CD4-positive, alpha-beta T cell (primary cell): Measurements from ENCODE around the gene FMNL2. TPM values are rescaled to one million over a fixed set of nuclear protein-coding genes. Genes with fewer than 3 reads are reported as not detected.

Experiments
- ATAC-seq: fragments of 200-7000 bp; cut with Tn5 transposase; one replicate; pipeline ENCODE4 v1.10.0; 2022; ENCODE audit warnings: mild to moderate bottlenecking; ENCODE audit not compliant: poor library complexity
- CTCF ChIA-PET: fragments of 350-600 bp; sonication (Branson Sonifier 250); formaldehyde crosslinking; loops from one replicate; lab custom pipeline; 2021; ENCODE audit warnings: antibody characterized with exemption, inconsistent platforms; lab: Charles Lee
- POLR2A ChIA-PET: fragments of 350-600 bp; sonication (Branson Sonifier 250); formaldehyde crosslinking; loops from one replicate; lab custom pipeline; 2021; ENCODE audit warnings: antibody characterized with exemption, inconsistent platforms; lab: Charles Lee
- DNase-seq, 14 experiments: peaks; one replicate each; pipeline ENCODE4 v3.0.0-alpha.2; 2013 to 2020; ENCODE audit warnings: mixed read lengths in 2 of 14
- H3K27ac ChIP-seq, 2 donors: one replicate each; pipeline versions ENCODE4 v1.5.1 to v1.7.0; 2013; ENCODE audit warnings: low read length in 2 of 2, low read depth in 1 of 2, mild to moderate bottlenecking in 1 of 2
- H3K27me3 ChIP-seq, 2 experiments: 1 replicate in 1 of 2; 2 replicates in 1 of 2; pipeline versions ENCODE4 v1.6.1 to v1.7.0; 2013; ENCODE audit warnings: low read length in 2 of 2, control low read depth in 1 of 2, mild to moderate bottlenecking in 1 of 2, moderate library complexity in 1 of 2; ENCODE audit not compliant: insufficient read depth in 2 of 2, control insufficient read depth in 1 of 2
- H3K36me3 ChIP-seq: one replicate; pipeline ENCODE4 v1.6.1; 2013; ENCODE audit warnings: low read length, control low read depth; ENCODE audit not compliant: insufficient read depth
- H3K4me1 ChIP-seq: one replicate; pipeline ENCODE4 v1.6.1; 2013; ENCODE audit warnings: low read length, control low read depth; ENCODE audit not compliant: insufficient read depth
- H3K4me3 ChIP-seq: one replicate; pipeline ENCODE4 v1.5.1; 2013; ENCODE audit warnings: mild to moderate bottlenecking, low read length, moderate library complexity
- H3K9me3 ChIP-seq, 2 experiments: 1 replicate in 1 of 2; 2 replicates in 1 of 2; pipeline versions ENCODE4 v1.6.1 to v1.7.0; 2013; ENCODE audit warnings: low read length in 2 of 2, mild to moderate bottlenecking in 2 of 2, control low read depth in 1 of 2, moderate library complexity in 1 of 2; ENCODE audit not compliant: control insufficient read depth in 1 of 2, insufficient read depth in 1 of 2
- H3K27ac Mint-ChIP-seq: one replicate; pipeline ENCODE4 v1.8.0; 2020; ENCODE audit warnings: mixed read lengths
- H3K27me3 Mint-ChIP-seq: one replicate; pipeline ENCODE4 v1.8.0; 2021; ENCODE audit warnings: mixed read lengths
- H3K36me3 Mint-ChIP-seq: one replicate; pipeline ENCODE4 v1.8.0; 2021; ENCODE audit warnings: low read depth, mixed read lengths
- H3K4me1 Mint-ChIP-seq: one replicate; pipeline ENCODE4 v1.8.0; 2021; ENCODE audit warnings: low read depth, mixed read lengths
- H3K4me3 Mint-ChIP-seq: one replicate; pipeline ENCODE4 v1.8.0; 2020; ENCODE audit warnings: mild to moderate bottlenecking, mixed read lengths
- H3K9me3 Mint-ChIP-seq: one replicate; pipeline ENCODE4 v1.8.0; 2020; ENCODE audit warnings: mixed read lengths
- CTCF ChIP-seq: fragments of 200-600 bp; IDR thresholded peaks from one replicate; pipeline ENCODE4 v1.8.0; 2022; ENCODE audit warnings: antibody characterized with exemption, mild to moderate bottlenecking
- intact Hi-C, 2 experiments: fragments of 100-400 bp; cut with DNase I in 1 of 2; cut with micrococcal nuclease in 1 of 2; formaldehyde crosslinking; loops; one replicate each; pipeline versions ENCODE4 v1.15.1 to v1.9.0; 2023 to 2025; cut with DNase I, micrococcal nuclease
- total RNA-seq, 174 experiments: library from RNA in 2 of 174; stranded (reverse) in 2 of 174; gene quantifications; one replicate each; pipeline ENCODE4 v1.2.3 and lab custom pipeline; 2021 to 2026

FMNL2 gene
- total RNA-seq, 2 experiments from 2014 or later = 0.30 to 0.31 TPM

GRCh38 chr2:152354069-152354755 lies 19.2 kb downstream of the FMNL2 start:
- intact Hi-C loops = no loop called here
- Histone ChIP-seq H3K27ac (no peak overlapping the region), H3K9me3 (no peaks in the 10 kb centered on the region), H3K4me3 (no peak overlapping the region), H3K27me3 (no peaks in the 10 kb centered on the region), H3K36me3 (no peaks in the 10 kb centered on the region), H3K4me1 (no peaks in the 10 kb centered on the region)
- DNase-seq = no peak
- no peak for ATAC-seq
- Mint-ChIP-seq H3K4me3 (no peak overlapping the region), H3K36me3 (no peaks in the 10 kb centered on the region), H3K4me1 (no peaks in the 10 kb centered on the region), H3K27me3 (peaks cover 1% of the 10 kb centered on the region), H3K27ac (no peak overlapping the region), H3K9me3 (no peaks in the 10 kb centered on the region)
- no peak for TF ChIP-seq CTCF
- CTCF ChIA-PET = interaction anchor here (0.6 kb wide), 1 partner anchor 11 kb away, joined by 3 read pairs; no protein-coding TSS in a partner anchor
- POLR2A ChIA-PET = no interaction called here

GRCh38 chr2:152354909-152355308 lies 19.9 kb downstream of the FMNL2 start:
- ATAC-seq = no peak
- no peaks in the 10 kb centered on the region for H3K27me3 ChIP-seq
- H3K27me3 Mint-ChIP-seq = peaks cover 8% of the 10 kb centered on the region
- no peaks in the 10 kb centered on the region for H3K4me1 ChIP-seq
- DNase-seq = no peak
- ChIA-PET CTCF (no interaction called here), POLR2A (no interaction called here)
- no peaks in the 10 kb centered on the region for H3K36me3 ChIP-seq
- TF ChIP-seq CTCF = no peak
- H3K27ac Mint-ChIP-seq = no peak overlapping the region
- no peaks in the 10 kb centered on the region for H3K4me1 Mint-ChIP-seq
- H3K9me3 Mint-ChIP-seq = no peaks in the 10 kb centered on the region
- no peak overlapping the region for H3K27ac ChIP-seq
- H3K4me3 ChIP-seq = no peak overlapping the region
- intact Hi-C loops = no loop called here
- no peaks in the 10 kb centered on the region for H3K9me3 ChIP-seq
- H3K4me3 Mint-ChIP-seq = no peak overlapping the region
- H3K36me3 Mint-ChIP-seq = no peaks in the 10 kb centered on the region

GRCh38 chr2:152355409-152355831 lies 20.4 kb downstream of the FMNL2 start:
- no peak for TF ChIP-seq CTCF
- DNase-seq = no peak
- H3K27ac Mint-ChIP-seq = no peak overlapping the region
- ChIA-PET CTCF (no interaction called here), POLR2A (no interaction called here)
- H3K27me3 ChIP-seq = no peaks in the 10 kb centered on the region
- no peaks in the 10 kb centered on the region for H3K36me3 Mint-ChIP-seq
- H3K4me1 ChIP-seq = no peaks in the 10 kb centered on the region
- peaks cover 8% of the 10 kb centered on the region for H3K27me3 Mint-ChIP-seq
- intact Hi-C loops = no loop called here
- no peak overlapping the region for H3K27ac ChIP-seq
- no peaks in the 10 kb centered on the region for H3K9me3 Mint-ChIP-seq
- no peaks in the 10 kb centered on the region for H3K36me3 ChIP-seq
- no peak overlapping the region for H3K4me3 Mint-ChIP-seq
- no peaks in the 10 kb centered on the region for H3K9me3 ChIP-seq
- no peak overlapping the region for H3K4me3 ChIP-seq
- no peak for ATAC-seq
- H3K4me1 Mint-ChIP-seq = no peaks in the 10 kb centered on the region
